Kidney capillary endothelial cell (primary cell): Measurements from ENCODE around the gene TMEM218.
A peak's percentile ranks its signal among the peaks of the same experiment; 100 is the strongest.

Experiments
- DNase-seq: peaks from one replicate; pipeline ENCODE4 v3.0.0-alpha.2; 2018; ENCODE audit warnings: low spot score

Gene TMEM218

DNA sequence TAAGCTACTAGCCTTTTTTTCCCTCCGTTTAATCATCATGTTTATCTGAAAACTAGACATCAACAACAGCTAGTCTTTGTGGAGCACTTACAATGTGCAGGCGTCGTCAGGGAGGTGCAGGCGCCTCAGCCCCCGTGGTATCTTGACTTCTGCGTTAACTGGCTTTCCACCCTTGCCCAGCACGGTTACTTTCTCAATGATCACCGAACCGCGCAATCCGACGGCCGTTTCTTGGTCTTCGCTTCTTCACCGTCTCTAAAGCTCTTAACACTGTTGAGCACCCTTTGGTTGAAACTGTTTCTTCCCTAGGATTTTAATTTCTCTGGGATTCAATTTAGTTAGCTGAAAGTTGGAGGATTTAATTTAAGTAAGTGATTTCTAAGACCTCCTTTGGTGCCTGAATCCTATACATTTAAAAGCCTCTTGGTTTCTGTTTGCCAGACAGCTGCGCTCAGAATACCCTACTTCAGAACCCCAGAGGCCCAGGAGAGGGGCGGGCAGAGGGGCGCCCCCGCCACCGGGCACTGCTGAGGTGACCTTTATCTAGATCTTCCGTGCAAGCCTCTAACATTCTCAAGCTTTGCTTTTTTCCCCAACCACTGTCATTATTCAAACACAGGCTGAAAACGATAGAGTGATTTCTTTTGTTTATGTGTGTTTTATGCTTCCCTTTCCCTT lies 18.0 kb upstream of the TMEM218 start:
- no peak for DNase-seq

- DNase-seq: no peak
Measured at GRCh38 chr11:125128450-125128849, 17.0 kb upstream of the TMEM218 start.

DNA sequence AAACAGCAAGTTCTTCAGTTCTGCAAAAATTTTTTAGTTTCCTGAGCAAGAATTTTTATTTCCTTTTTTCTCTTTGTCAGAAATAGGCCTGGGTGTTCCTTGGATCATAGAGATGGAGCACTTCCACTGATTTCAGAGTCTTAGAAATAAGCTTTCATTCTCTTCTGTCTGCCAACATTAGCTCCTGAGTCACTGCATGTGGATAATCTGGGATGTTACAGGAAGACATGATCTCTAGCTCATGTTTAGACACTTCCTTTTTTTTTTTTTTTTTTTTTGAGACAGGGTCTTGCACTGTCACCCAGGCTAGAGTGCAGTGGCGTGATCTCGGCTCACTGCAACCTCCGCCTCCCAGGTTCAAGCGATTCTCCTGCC lies 13.2 kb upstream of the TMEM218 start:
- no peak for DNase-seq

DNA sequence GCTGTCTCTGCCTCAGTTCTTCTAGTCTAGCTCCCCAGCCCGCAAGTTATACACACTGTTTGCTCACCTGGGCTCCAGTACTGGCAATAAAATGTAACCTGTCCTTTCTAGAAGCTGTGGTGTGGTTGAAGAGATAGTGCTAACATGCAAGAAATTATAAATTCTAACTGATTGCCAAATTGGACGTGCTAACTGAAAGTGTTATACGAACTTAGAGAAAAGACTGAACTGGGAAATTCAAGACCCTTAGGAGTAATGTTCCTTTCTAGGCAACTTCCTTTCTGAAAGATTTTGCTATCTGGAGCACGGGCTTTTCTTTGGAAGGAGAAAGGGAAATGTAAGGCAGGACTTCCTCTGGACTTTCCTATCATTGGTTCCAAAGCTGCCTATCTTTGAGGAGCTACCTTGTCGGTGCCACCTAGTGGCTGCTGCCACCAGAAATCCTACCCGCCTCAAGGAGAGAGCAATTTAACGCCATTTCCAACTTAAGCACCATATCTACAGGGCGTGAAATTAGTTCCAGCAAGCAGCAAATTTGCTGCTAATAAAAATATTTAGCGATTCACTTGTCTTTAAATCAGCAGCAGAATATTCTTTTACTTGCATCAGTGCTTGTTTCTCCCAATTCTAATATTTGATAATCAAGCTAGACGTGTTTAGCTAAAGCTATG lies 12.7 kb upstream of the TMEM218 start:
- DNase-seq: peak; percentile 26

- no peak for DNase-seq
Measured at GRCh38 chr11:125123194-125123946, 11.9 kb upstream of the TMEM218 start.

GRCh38 chr11:125117429-125117828 lies 6.0 kb upstream of the TMEM218 start:
- no peak for DNase-seq

- DNase-seq: no peak
Measured at GRCh38 chr11:125114518-125114917, 3.1 kb upstream of the TMEM218 start.

DNA sequence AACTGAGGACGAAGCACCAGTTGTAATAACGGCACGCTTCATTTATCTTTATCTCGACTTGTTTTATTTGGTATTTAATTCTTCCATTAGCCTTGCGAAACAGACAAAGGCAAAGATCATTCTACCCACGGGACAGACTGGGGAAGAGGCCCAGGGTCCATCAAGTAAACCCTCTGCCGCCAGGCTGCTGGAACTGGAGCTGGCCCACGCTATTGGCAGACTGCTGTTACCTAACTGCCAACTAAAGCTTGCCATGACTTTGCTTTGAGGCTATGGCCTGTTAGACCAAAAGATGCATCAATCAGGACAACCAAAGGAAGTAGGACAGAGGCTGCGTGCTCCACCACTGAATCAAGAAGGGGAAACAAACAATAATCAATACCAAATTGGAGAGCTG lies 780 bp upstream of the TMEM218 start:
- DNase-seq: no peak

- no peak for DNase-seq
Measured at GRCh38 chr11:125111001-125111342, 454 bp downstream of the TMEM218 start.

DNA sequence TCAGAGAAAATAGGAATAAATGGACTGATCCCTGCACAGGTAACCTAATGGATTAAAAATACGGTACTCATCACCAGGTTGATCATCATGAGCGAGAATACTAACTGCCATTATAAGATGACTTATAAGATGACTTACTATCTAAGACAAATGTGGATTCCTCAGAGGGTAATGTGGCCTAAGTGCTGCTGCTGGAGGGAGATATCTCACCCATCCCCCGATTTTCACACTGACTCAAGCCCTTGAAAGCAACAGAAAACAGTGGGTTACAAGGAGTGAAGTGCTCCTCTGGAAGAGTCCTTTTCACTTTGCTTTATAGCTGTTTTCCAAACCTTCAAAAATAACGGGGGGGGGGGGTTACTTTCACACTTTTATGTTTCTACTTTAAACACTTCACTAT lies 920 bp downstream of the TMEM218 start:
- DNase-seq: no peak

DNA sequence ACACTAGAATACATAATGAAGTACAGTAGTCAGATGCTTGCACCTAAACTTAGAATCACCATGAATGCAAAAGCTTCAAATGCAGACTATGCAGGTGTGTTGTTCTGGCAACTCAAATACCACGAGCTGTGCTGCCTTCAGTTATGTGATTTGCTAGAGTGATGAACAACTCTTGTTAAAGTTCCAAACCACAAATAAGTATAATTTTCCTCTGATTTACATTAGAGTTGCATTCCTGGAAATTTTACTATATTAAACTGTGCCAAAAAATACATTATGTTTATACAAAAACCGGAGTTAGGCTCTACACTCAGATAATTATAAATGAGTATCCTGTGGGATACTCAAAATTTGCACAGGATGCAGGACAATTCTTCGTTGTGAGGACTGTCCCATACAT lies 3.0 kb downstream of the TMEM218 start:
- no peak for DNase-seq

DNA sequence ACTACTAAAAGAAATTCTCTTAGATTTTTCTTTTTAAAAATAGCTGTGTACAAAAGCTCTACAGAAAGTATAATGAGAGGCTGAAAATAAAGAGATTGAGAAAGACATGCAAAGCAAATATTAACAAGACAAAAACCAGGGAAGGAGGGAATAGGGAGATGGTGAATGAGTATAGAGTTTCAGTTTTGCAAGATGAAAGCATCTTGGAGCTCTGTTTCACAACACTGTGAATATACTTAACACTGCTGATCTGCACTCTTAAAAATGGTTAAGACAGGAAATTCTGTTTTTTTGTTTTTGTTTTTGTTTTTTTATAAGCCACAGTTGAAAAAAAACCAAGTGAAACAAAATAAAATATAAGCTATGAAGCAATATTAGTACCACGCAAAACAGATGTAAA lies 5.5 kb downstream of the TMEM218 start:
- no peak for DNase-seq

- DNase-seq: no peak
Measured at GRCh38 chr11:125102510-125102909, 8.9 kb downstream of the TMEM218 start.

DNA sequence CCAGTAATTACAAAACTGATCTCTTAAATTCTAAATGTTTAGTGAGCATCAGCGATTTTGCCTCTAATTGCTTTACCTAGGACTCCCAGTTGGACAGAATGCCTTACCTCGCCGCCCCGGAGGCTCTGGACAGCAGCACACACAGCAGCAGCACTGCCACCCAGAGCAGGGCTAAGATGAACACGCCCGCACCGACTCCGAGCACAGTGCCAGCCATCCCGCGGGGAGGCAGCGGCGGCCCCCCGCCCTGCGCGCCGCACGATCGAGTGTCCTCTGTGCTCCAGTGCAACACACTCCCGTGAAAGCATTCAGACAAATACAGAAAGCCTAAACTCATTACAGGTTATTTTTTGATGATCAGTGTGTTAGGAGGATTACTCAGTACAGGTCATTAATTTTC lies 9.4 kb downstream of the TMEM218 start:
- no peak for DNase-seq

DNA sequence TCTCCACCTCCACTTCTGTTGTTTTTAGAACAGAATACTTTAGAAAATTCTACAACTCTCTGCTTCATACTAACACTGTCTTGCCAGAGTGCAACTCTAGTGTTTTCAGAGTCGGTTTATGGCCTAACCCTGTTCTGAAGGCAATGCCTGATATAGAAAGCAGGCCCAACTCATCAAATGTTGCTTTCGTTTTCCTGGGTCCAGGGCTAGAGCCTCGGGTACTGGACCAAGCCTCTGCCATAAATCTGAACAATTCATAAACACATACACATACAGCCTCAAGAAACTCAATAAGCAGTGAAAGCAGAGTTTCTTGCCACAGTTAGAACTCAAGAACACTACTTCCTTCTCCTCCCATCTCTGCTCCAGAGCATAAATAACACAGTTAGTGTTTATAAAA lies 9.8 kb downstream of the TMEM218 start:
- no peak for DNase-seq

- no peak for DNase-seq
Measured at GRCh38 chr11:125100136-125100535, 11.3 kb downstream of the TMEM218 start.

DNA sequence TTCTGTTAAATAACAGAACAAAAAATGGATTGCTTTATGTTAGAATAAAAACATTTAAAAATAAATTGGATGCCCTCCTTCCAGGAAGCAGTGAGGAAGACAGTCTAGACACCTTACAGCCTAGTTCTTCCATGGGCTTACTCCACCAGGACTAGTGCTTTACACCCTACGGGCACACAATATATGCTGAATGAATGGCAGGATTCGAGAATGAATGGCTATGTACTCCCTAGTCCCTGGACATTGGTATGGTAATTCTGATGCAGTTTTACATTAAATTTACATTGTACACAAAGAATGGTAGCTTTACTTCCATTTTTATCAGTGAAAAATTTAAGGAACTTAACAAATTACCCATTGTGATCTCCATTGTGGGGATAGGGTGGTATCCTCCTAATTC lies 16.7 kb downstream of the TMEM218 start:
- no peak for DNase-seq

DNA sequence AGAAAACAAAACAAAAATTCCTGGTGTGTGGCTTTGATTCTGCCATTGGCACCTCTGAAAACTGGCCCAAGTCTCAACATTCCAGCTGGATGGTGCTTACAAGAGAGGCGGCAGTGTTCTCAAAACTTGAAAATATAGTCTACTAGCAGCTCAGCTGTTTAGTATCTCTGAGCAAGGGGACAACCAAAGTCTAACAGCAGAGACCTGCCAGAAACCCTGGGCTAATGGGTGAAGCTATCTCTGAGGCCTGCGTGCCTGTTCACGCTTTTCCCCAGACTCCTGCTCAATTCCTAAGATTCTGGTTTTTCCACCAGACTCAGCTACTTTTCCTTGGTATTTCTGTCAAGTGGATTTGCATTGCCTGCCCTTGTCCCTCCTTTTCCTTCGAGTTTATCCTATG lies 17.9 kb downstream of the TMEM218 start:
- DNase-seq: no peak

DNA sequence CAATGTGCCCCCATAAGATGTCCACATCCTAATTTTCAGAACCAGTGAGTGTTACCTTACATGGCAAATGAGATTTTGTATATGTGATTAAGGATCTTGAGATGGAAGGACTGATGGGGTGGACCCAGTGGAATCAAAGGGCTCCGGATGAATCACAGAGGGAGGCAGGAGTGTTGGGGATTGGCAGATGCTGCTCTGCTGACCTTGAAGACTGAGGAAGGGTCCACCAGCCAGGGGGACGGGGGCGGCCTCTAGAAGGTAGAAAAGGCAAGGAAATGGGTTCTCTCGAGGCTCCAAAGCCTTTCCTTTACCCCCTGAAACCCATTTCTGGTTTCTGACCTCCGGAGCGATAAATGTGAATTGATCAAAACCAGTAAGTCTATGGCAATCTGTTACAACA lies 18.8 kb downstream of the TMEM218 start:
- no peak for DNase-seq

GRCh38 chr11:125091877-125092664 lies 19.4 kb downstream of the TMEM218 start:
- no peak for DNase-seq

GRCh38 chr11:125091247-125091876 lies 20.1 kb downstream of the TMEM218 start:
- peak; percentile 71 for DNase-seq

- no peak for DNase-seq
Measured at GRCh38 chr11:125090816-125091215, 20.6 kb downstream of the TMEM218 start.
